ENCODE data around the gene EPHA2.

EPHA2 gene

DNA sequence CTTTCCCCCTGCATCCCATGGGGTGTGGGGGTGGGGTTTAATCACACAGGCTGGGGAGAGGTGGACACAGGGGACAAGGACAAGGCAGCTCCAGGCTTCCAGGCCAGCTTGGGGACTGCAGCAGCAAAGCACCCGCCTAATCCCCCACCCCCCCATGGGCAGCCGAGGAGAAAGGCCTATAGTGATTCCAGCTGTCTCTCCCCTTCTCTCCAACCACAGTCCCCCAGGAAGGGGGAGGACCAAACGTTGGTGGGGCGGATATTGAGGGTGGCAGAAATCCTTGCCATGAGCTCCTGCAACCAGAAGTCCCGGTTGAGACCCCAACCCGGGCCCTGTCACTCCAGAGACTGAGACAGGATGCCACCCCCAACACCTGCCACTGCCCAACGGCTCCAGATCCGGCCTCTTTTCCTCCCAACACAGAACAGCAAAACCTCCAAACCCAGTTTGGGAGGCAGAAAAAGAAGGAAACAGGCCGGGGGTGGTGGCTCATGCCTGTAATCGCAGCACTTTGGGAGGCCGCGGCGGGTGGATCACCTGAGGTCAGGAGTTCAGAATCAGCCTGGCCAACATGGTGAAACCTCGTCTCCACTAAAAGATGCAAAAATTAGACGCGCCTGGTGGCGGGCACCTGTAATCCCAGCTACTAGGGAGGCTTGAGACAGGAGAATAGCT is 1.7 kb downstream of the EPHA2 start:
- Mint-ChIP-seq H3K27ac (no peak overlapping the region), H3K27me3 (ENCODE audit: low read depth, poor library complexity) (no peaks in the 10 kb centered on the region), H3K9me3 (no peaks in the 10 kb centered on the region), H3K36me3 (ENCODE audit: low read depth) (peaks cover 6% of the 10 kb centered on the region), H3K4me1 (peaks cover 64% of the 10 kb centered on the region), H3K4me3 (peak overlapping the region; percentile 92)
- no peak for DNase-seq
- TF ChIP-seq CTCF (IDR thresholded peaks at IDR 0.05), result no peak

- H3K9me3 Mint-ChIP-seq, result no peaks in the 10 kb centered on the region
- peaks cover 59% of the 10 kb centered on the region for H3K4me1 Mint-ChIP-seq
- peak overlapping the region; percentile 87 for H3K27ac Mint-ChIP-seq
- peak overlapping the region; percentile 92 for H3K4me3 Mint-ChIP-seq
- TF ChIP-seq CTCF (IDR thresholded peaks at IDR 0.05), result no peak
- H3K36me3 Mint-ChIP-seq (ENCODE audit: low read depth), result peaks cover 14% of the 10 kb centered on the region
- no peak for DNase-seq
- H3K27me3 Mint-ChIP-seq (ENCODE audit: low read depth, poor library complexity), result no peaks in the 10 kb centered on the region
These were observed 2.5 kb downstream of the EPHA2 start for GRCh38 chr1:16153096-16153998.

- peak; percentile 64 for DNase-seq
- H3K9me3 Mint-ChIP-seq, result no peaks in the 10 kb centered on the region
- peaks cover 59% of the 10 kb centered on the region for H3K4me1 Mint-ChIP-seq
- H3K36me3 Mint-ChIP-seq (ENCODE audit: low read depth), result peaks cover 21% of the 10 kb centered on the region
- TF ChIP-seq CTCF (IDR thresholded peaks at IDR 0.05), result no peak
- H3K27ac Mint-ChIP-seq, result peak overlapping the region; percentile 87
- no peaks in the 10 kb centered on the region for H3K27me3 Mint-ChIP-seq (ENCODE audit: low read depth, poor library complexity)
- H3K4me3 Mint-ChIP-seq, result peak overlapping the region; percentile 92
These were observed 3.3 kb downstream of the EPHA2 start for GRCh38 chr1:16152481-16153087.

DNA sequence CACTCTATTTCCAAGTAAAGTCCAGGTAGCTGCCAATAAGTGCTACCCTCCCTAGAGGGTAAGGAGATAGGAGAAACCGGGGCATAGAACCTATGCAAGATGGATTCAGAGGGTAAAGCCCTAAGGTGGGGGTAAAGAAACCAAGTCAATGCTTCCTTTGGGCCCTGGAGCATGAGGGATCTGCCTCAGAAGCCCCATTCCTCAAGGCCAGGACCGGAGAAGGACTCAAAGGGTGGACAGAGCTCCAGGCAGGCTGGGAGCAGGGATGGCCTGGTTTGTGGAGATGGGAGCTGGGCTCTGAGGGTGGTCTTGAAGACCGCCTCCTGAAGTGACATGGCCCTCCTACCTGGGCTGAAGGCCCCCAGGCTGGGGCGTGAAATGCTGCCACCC is 3.9 kb downstream of the EPHA2 start:
- peak overlapping the region; percentile 64 for H3K27ac Mint-ChIP-seq
- TF ChIP-seq CTCF (IDR thresholded peaks at IDR 0.05), result no peak
- peak overlapping the region; percentile 61 for H3K4me3 Mint-ChIP-seq
- H3K27me3 Mint-ChIP-seq (ENCODE audit: low read depth, poor library complexity), result no peaks in the 10 kb centered on the region
- peaks cover 59% of the 10 kb centered on the region for H3K4me1 Mint-ChIP-seq
- peaks cover 27% of the 10 kb centered on the region for H3K36me3 Mint-ChIP-seq (ENCODE audit: low read depth)
- no peaks in the 10 kb centered on the region for H3K9me3 Mint-ChIP-seq
- no peak for DNase-seq

DNA sequence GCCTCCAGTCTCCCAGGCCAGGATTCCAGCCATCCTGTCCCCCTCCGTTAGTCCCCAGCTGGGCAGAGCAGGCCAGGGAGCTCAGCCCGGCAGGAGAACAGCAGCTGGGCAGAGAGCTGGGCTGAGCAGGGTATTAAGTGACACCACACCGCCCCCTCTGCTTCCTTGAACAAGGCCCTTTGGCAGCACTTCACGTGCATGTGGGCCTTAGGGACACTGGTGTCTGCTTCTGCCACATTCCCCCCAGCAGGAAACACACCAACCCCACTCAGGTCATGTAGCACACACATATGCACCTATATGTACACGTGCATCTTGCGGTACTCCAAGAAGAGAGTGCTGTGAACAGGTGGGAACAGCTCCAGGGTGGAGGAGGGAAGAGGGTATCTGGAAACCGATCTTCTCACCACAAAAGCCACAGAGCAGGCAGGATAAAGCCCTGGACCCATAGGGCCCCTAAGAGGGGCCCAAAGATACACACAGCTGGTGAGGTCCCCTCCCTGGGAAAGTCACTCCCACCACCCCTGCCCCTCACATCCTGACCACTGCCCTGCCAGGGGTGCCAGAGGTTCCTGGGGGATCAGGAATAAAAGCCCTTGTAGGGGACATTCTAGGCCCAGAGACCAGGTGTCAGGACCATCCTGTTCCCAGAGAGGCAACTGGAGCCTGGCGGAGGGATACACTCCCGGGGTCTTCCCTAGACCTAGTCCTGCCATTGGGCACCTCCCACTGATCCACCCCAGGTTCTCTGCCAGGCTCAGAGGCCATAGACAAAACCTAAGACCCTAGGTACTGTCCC is 4.5 kb downstream of the EPHA2 start:
- TF ChIP-seq CTCF (IDR thresholded peaks at IDR 0.05), result no peak
- Mint-ChIP-seq H3K27ac (peak overlapping the region; percentile 91), H3K27me3 (ENCODE audit: low read depth, poor library complexity) (no peaks in the 10 kb centered on the region), H3K4me1 (peaks cover 59% of the 10 kb centered on the region), H3K4me3 (peak overlapping the region; percentile 64), H3K9me3 (no peaks in the 10 kb centered on the region), H3K36me3 (ENCODE audit: low read depth) (peaks cover 30% of the 10 kb centered on the region)
- DNase-seq, result peak; percentile 52

Data from nephron progenitor cell (in vitro differentiated cells).